Aorta (tissue), 5 donors: ENCODE measurements around the gene KLK7. TPM values are rescaled to one million over a fixed set of nuclear protein-coding genes. Genes with fewer than 3 reads are reported as not detected.

Experiments
- ATAC-seq: fragments of 200-7000 bp; cut with Tn5 transposase; one replicate; pipeline ENCODE4 v1.9.1; 2022; ENCODE audit warnings: moderate library complexity; ENCODE audit not compliant: low FRiP score
- DNase-seq, 2 donors: peaks; one replicate each; pipeline ENCODE4 v3.0.0-alpha.2; 2020
- H3K27ac ChIP-seq, 2 donors: one replicate each; pipeline ENCODE4 v1.5.1; 2013; ENCODE audit warnings: low read length in 2 of 2, mild to moderate bottlenecking in 2 of 2, moderate library complexity in 2 of 2, control low read depth in 1 of 2, inconsistent platforms in 1 of 2, low read depth in 1 of 2
- H3K27me3 ChIP-seq, 2 donors: one replicate each; pipeline ENCODE4 v1.6.1; 2013; ENCODE audit warnings: control low read depth in 1 of 2, low read length in 1 of 2, mild to moderate bottlenecking in 1 of 2, moderate library complexity in 1 of 2; ENCODE audit not compliant: insufficient read depth in 2 of 2, control insufficient read depth in 1 of 2
- H3K36me3 ChIP-seq, 2 donors: one replicate each; pipeline ENCODE4 v1.6.1; 2013; ENCODE audit warnings: control low read depth in 1 of 2, low read length in 1 of 2, mild to moderate bottlenecking in 1 of 2; ENCODE audit not compliant: insufficient read depth in 2 of 2, control insufficient read depth in 1 of 2
- H3K4me1 ChIP-seq, 2 donors: one replicate each; pipeline ENCODE4 v1.6.1; 2013; ENCODE audit warnings: low read length in 2 of 2, control low read depth in 1 of 2, mild to moderate bottlenecking in 1 of 2, moderate library complexity in 1 of 2; ENCODE audit not compliant: insufficient read depth in 2 of 2, control insufficient read depth in 1 of 2
- H3K4me3 ChIP-seq, 2 donors: one replicate each; pipeline ENCODE4 v1.5.1; 2013; ENCODE audit warnings: low read length in 2 of 2, control low read depth in 1 of 2, mild to moderate bottlenecking in 1 of 2
- H3K9me3 ChIP-seq: one replicate; pipeline ENCODE4 v1.6.1; 2013; ENCODE audit warnings: mild to moderate bottlenecking, low read length; ENCODE audit not compliant: control insufficient read depth
- WGBS, 2 donors: extraction: QIAGEN DNeasy Blood & Tissue Kit; methylation state at CpG; one replicate each; pipeline ENCODE4 v1.1.7; 2013; 5-methylcytosine and 5-hydroxymethylcytosine counted together
- intact Hi-C, 2 donors: fragments of 100-400 bp; cut with DNase I; formaldehyde crosslinking; loops; one replicate each; pipeline versions ENCODE4 v1.14.2 to v1.15.0; 2022
- long read RNA-seq, 2 donors: library from polyadenylated mRNA; unstranded; transcript quantifications; one replicate each; pipeline ENCODE4 v2.0.0, GENCODE V29; 2020 to 2021
- polyA plus RNA-seq, 2 donors: library from polyadenylated mRNA; stranded (reverse); fragments of 200-250 nt; gene quantifications; one replicate each; pipeline ENCODE4 v1.2.3, GENCODE V29; 2013
- total RNA-seq, 2 donors: library from RNA; stranded (reverse); fragmentation: NEBNext Ultra II Directional; extraction: Animal tissue kit (Norgen Biotek cat#: 25700); gene quantifications; one replicate each; pipeline ENCODE4 v1.2.1, GENCODE V29; 2021
- donor health status: healthy with polysubstance abuse.
- donor health status: Bipolar disorder and iron deficiency.
- donor health status: DM: no; HTN: no; CAD: no.
- donor health status: DM: no; HTN: no; CAD: no.
- donor health status: DM: yes; HTN: yes; CAD: no.

Gene KLK7
- total RNA-seq (not detected), polyA plus RNA-seq (not detected)
- long read RNA-seq, donor 1 = 0 reads
- long read RNA-seq, donor 2 = 0 reads

DNA sequence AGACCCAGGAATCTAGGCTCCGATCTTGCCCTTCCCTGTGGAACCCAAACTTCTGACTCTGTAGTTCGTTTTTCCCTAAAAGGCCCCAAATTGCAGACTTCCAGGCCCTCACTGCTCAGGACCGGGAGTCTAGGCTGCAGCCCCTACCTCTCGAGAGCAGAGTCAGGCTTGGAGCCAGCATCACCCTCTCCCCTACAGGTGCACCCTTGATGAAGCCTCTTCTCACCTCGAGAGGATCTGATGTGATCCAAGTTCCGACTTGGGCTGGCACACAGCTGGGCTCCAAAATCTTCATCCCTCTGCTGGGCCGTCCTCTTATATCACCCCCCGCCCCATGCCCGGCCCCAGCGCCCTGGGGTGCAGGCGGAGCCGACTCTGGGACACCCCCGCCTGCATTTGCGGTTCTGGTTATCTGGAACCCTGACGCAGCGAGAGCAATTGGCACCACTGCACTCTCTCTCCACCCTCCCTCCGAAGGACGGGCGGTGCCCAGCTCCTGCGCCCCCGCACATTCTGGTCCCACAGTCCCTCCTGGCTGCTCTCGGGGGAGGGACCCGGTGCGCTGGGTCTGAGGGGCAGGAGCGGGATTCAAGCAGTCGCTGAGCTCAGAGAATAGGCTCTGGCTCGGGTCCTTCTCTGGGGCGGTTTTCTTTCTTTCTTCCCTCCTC, at the start of gene KLK7:
KLK7 (minus strand) TSS at position 293 of the 668 bp plus-strand sequence. CDS start 1,518 bp downstream, outside the sequence.
- ATAC-seq = no peak

DNA sequence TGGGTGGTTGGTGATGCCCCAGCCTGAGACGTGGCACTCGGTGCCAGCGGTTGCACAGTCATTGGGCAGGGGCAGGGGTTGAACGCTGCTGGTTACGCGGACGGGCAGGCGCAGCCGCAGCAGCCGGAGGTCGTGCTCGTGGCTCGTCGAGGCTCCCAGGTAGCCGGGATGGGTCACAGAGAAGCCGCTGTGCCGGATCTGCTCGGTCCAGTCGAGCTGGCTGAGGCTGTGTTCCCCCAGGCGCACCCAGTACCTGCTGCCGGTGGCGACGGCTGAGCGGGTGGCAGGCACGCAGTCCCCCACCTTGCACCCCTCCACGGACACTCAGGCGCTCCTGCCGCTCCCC, 48.1 kb upstream of the KLK7 start:
- DNase-seq (no peak), ATAC-seq (no peak)
- no peaks in the 10 kb centered on the region for H3K36me3 ChIP-seq
- WGBS, 2 donors = 91 to 92% methylated on average over 28 of the region's 28 CpGs
- intact Hi-C loops = no loop called here
- H3K27me3 ChIP-seq = peaks cover 0 to 3% of the 10 kb centered on the region in 2 donors
- H3K27ac ChIP-seq = no peak overlapping the region
- no peak overlapping the region for H3K4me3 ChIP-seq
- no peaks in the 10 kb centered on the region for H3K4me1 ChIP-seq
- no peaks in the 10 kb centered on the region for H3K9me3 ChIP-seq

More for the DNA sequence above, at the start of gene KLK7:
- no peak for DNase-seq
- Histone ChIP-seq H3K27me3 (no peaks in the 10 kb centered on the region), H3K27ac (no peak within 1 kb of the TSS), H3K9me3 (no peaks in the 10 kb centered on the region), H3K4me3 (no peak within 1 kb of the TSS), H3K4me1 (no peaks in the 10 kb centered on the region), H3K36me3 (no peaks in the 10 kb centered on the region)
- 6 to 21% methylated on average over 27 to 28 of the region's 28 CpGs for WGBS, 2 donors
- intact Hi-C loops = no loop called here

DNA sequence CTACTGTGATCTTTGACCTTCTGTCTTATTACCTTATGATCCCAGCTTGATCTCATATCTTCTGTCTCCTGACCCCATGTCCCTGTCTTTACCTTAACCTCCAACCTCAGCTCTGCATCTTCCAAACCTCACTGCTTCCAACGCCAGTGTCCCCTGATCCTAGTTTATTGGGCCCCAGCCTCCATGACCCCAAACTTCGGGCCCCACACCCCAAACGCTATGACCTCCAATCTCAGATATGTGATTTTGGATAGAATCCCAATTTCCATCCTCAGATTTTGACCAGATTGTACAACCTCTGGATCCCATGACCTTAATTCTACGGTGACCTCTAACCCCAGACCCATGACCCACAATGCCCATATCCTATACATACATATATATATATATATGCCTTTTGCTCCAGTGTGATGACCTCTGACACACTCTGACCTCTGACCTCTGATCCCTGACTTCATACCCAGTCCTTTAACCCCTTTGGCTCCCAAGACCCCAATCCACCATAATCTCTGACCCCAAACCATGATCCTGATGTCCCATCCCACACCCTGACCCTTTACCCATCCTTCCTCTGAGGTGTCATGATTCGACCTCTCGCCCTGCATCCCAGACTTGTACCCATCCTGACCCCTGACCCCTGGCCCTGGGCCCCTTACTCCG, 47.6 kb upstream of the KLK7 start:
- intact Hi-C loops = no loop called here
- Histone ChIP-seq H3K4me3 (no peak overlapping the region), H3K4me1 (no peaks in the 10 kb centered on the region), H3K27ac (no peak overlapping the region), H3K9me3 (no peaks in the 10 kb centered on the region), H3K36me3 (no peaks in the 10 kb centered on the region), H3K27me3 (peaks cover 0 to 3% of the 10 kb centered on the region in 2 donors)
- ATAC-seq = no peak
- no peak for DNase-seq
- 84 to 85% methylated on average over 7 of the region's 7 CpGs for WGBS, 2 donors

DNA sequence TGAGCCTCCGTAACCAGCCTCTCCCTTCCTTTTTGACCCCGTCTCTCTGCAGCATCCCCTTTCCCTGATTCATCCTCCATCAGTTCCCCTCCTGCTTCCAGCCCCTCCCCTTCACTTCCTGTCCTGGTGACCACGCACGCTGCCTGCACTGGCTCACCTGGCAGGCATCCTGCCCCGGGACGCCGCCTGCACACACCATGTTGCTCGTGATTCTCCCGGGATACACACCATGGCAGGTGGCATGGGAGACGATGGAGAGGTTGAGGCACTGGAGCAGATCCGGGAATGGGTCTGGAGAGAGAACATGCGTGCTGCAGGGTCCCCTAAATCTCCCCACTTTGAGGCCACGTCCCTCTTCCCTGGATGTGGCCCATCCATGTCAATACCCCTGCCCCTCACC, 46.9 kb upstream of the KLK7 start:
- WGBS, 2 donors = 80 to 82% methylated on average over 13 of the region's 13 CpGs
- Histone ChIP-seq H3K27ac (no peak overlapping the region), H3K36me3 (no peaks in the 10 kb centered on the region), H3K27me3 (peaks cover 0 to 3% of the 10 kb centered on the region in 2 donors), H3K9me3 (no peaks in the 10 kb centered on the region), H3K4me3 (no peak overlapping the region), H3K4me1 (no peaks in the 10 kb centered on the region)
- ATAC-seq = no peak
- peak in 1 of 2 donors; percentile 40 for DNase-seq
- intact Hi-C loops = no loop called here

DNA sequence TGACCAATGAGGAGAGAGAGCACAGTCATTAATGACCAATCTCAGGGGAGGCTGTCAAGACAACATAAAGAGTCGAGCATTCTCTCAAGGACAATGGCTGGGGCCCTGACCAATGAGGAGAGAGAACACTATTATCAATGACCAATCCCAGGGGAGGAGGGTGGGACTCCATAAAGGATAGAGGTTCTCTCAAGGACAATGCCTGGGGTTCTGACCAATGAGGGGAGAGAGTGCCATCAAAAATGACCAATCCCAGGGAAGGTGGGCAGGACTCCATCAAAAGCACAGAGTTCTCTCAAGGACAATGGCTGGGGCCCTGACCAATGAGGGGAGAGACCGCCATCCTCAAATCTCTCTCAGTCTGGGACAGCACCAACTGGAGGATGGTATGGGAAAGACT, 46.0 kb upstream of the KLK7 start:
- 67 to 78% methylated on average over 2 of the region's 2 CpGs for WGBS, 2 donors
- intact Hi-C loops = no loop called here
- Histone ChIP-seq H3K27ac (no peak overlapping the region), H3K9me3 (no peaks in the 10 kb centered on the region), H3K4me3 (no peak overlapping the region), H3K4me1 (no peaks in the 10 kb centered on the region), H3K27me3 (peaks cover 0 to 3% of the 10 kb centered on the region in 2 donors), H3K36me3 (no peaks in the 10 kb centered on the region)
- DNase-seq (peak in 1 of 2 donors; percentile 9), ATAC-seq (no peak)

DNA sequence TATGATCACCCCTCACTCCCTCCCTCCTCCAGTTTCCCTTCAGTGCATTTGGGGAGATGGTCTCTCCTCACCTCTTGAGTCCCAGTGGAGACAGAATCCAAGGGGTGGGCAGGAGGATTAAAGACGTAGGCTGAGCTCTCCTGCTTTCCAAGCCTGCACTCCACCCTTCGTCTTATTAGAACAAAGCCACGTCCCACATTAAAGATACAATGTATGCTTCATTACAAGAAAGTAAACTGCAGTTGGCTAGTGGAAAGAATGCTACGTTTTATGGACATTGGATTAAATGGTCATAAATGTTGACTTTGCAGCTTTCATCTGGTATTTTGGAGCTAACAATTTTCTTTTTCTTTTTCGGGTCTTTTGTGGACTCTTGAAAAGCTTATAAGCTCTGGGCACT, 44.2 kb upstream of the KLK7 start:
- Histone ChIP-seq H3K4me1 (no peaks in the 10 kb centered on the region), H3K27ac (no peak overlapping the region), H3K36me3 (no peaks in the 10 kb centered on the region), H3K4me3 (no peak overlapping the region), H3K9me3 (no peaks in the 10 kb centered on the region), H3K27me3 (peaks cover 0 to 3% of the 10 kb centered on the region in 2 donors)
- DNase-seq = no peak
- intact Hi-C loops = no loop called here
- ATAC-seq = no peak
- 53 to 56% methylated on average over 5 of the region's 5 CpGs for WGBS, 2 donors

DNA sequence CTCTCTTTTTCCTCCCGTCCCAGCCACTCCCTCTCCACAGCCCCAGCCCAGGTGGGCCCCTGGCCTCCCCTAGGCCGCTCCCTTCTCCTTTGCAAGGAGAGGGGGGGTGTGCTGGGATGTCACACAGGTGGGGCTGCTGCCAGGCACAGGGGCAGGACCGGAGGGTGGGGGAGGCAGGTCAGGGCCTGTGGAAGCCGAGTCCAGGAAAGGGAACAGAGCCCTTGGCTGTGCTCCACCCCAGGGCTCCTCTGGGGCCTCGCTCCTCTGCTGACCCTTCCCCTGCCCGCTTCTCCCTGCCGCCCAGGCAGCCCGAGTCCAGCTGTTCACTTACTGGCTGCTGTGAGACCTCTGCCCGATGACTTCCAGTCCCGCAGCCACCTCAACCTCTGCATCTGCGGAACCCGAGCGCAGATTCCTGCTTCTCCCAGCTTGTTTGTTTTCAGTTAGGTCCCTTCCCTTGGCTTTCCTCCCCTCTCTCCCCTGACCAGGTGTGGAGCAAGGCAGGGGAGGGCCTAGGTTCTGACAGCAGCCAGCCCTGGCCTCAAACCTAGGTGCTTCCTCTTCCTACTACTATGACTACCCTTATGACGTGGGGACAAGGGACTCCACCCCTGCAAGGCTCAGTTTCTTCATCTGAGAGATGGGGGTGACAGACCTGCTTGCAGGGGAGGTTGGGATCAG, 43.5 kb upstream of the KLK7 start:
- intact Hi-C loops = no loop called here
- DNase-seq (peak in 1 of 2 donors; percentile 54), ATAC-seq (no peak)
- no peak overlapping the region for H3K27ac ChIP-seq
- no peaks in the 10 kb centered on the region for H3K9me3 ChIP-seq
- 36 to 46% methylated on average over 11 to 14 of the region's 14 CpGs for WGBS, 2 donors
- no peak overlapping the region for H3K4me3 ChIP-seq
- no peaks in the 10 kb centered on the region for H3K36me3 ChIP-seq
- peaks cover 0 to 3% of the 10 kb centered on the region in 2 donors for H3K27me3 ChIP-seq
- no peaks in the 10 kb centered on the region for H3K4me1 ChIP-seq

DNA sequence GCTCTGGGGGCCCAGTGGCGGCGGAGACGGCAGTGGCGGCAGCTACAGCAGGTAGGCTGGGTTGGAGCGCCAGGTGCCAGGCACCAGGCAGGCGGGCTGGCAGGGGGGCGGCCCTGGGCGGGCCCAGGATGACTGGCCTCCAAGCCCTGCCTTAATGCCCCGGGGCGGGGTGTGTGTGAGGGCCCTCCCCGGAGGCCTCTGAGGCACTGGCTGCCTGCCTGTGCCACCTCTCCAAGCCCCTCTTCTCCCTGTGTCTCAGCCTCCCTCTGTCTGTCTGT, 42.8 kb upstream of the KLK7 start, which contains the start of gene KLK11:
KLK11 (minus strand) TSS at position 63 of the 278 bp plus-strand sequence. CDS start 985 bp downstream, outside the sequence.
- Histone ChIP-seq H3K9me3 (no peaks in the 10 kb centered on the region), H3K4me3 (no peak within 1 kb of the TSS), H3K27ac (no peak within 1 kb of the TSS), H3K27me3 (peaks cover 0 to 3% of the 10 kb centered on the region in 2 donors), H3K4me1 (no peaks in the 10 kb centered on the region), H3K36me3 (no peaks in the 10 kb centered on the region)
- WGBS, 2 donors = 77 to 80% methylated on average over 6 to 11 of the region's 11 CpGs
- intact Hi-C loops = no loop called here
- ATAC-seq (peak; percentile 40), DNase-seq (no peak)
